ENCODE data around the gene NUP188. TPM values are rescaled to one million over a fixed set of nuclear protein-coding genes. Genes with fewer than 3 reads are reported as not detected.

NUP188 gene
- total RNA-seq, 3 donors from 2014 or later, result 32.3 to 49.5 (median 36.0) TPM

DNA sequence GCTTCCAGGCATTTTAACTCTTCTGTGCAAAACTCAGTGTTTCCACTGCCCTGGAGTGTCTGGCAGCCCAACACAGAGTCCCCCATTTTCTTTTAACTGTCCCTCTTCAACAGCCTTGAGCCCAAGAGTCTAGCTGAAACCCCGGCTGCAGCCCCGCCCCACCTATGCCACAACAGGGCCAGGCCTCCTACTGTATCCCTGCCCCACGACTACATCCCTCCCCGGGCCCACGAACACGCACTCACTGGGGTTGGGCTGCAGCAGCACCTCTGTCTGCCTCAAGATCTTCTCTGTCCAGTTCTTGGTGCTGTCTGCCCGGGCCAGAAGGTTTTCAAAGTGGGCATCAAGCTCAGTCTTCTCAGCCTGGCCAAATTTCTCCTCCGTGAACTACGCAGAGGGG lies 74.5 kb downstream of the NUP188 start:
- Histone ChIP-seq H3K27ac (peak overlapping the region; percentile 69 to 73), H3K9me3 (no peaks in the 10 kb centered on the region), H3K36me3 (no peaks in the 10 kb centered on the region), H3K4me3 (no peak overlapping the region), H3K4me1 (peaks cover 6 to 23% of the 10 kb centered on the region in 2 donors), H3K27me3 (no peaks in the 10 kb centered on the region)
- intact Hi-C loops (cut with DNase I; ENCODE audit: low total_unique reads), result no loop called here
- no peak for DNase-seq (ENCODE audit: low spot score in 2 of 2)
- no peak for TF ChIP-seq POLR2A (IDR thresholded peaks at IDR 0.05)
- TF ChIP-seq, protein P1, sequence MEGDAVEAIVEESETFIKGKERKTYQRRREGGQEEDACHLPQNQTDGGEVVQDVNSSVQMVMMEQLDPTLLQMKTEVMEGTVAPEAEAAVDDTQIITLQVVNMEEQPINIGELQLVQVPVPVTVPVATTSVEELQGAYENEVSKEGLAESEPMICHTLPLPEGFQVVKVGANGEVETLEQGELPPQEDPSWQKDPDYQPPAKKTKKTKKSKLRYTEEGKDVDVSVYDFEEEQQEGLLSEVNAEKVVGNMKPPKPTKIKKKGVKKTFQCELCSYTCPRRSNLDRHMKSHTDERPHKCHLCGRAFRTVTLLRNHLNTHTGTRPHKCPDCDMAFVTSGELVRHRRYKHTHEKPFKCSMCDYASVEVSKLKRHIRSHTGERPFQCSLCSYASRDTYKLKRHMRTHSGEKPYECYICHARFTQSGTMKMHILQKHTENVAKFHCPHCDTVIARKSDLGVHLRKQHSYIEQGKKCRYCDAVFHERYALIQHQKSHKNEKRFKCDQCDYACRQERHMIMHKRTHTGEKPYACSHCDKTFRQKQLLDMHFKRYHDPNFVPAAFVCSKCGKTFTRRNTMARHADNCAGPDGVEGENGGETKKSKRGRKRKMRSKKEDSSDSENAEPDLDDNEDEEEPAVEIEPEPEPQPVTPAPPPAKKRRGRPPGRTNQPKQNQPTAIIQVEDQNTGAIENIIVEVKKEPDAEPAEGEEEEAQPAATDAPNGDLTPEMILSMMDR (IDR thresholded peaks at IDR 0.05), result no peak
- no peak for TF ChIP-seq POLR2AphosphoS5 (IDR thresholded peaks at IDR 0.05)

DNA sequence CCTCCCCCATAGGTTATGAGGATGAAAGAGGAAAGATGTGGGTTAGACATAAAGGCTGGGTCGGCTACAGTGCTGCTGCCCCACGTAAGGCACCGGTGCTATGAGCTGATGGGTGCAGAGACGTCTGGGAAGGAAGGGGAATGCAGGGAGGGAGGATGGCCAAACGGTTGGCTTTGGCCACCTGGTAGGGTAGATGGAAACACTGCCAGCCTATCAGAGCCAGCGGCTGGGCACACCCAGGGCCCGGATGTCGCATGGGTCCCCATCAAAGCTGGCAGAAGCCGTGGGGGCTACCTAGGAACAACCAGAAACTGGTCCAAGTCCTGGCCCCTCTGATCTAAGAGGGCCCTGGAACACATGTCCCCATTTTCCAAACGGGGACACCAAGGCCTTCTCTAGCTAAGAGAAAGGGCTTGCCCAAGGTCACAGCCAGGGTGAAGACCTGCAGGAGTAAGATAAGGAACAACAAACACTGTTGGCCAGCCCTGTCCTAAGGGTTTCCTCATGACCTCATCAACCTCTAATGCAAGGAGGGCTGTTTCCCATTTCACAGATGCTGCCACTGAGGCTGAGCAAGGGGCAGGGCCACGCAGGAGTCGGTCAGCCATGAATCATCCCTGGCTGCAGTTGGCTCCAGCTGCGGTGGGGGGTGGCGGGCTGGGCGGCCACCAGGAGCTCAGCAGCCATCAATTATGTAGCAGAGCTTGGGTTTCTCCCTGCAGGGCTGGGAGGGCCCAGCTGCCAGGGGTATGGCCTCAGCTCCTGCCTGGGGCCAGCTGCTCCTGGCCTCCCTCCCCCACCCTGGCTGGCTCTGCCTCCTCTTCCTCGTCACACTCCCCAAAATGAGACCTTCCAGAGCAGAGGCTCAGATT lies 75.8 kb downstream of the NUP188 start:
- intact Hi-C loops (cut with DNase I; ENCODE audit: low total_unique reads), result no loop called here
- TF ChIP-seq POLR2AphosphoS5 (IDR thresholded peaks at IDR 0.05), result no peak
- no peak for TF ChIP-seq POLR2A (IDR thresholded peaks at IDR 0.05)
- TF ChIP-seq, protein P1 (IDR thresholded peaks at IDR 0.05), result no peak
- Histone ChIP-seq H3K9me3 (no peaks in the 10 kb centered on the region), H3K36me3 (no peaks in the 10 kb centered on the region), H3K4me3 (no peak overlapping the region), H3K27ac (peak overlapping the region; percentile 69 to 73), H3K27me3 (no peaks in the 10 kb centered on the region), H3K4me1 (peaks cover 10 to 23% of the 10 kb centered on the region in 2 donors)
- DNase-seq (ENCODE audit: low spot score in 2 of 2), result no peak

DNA sequence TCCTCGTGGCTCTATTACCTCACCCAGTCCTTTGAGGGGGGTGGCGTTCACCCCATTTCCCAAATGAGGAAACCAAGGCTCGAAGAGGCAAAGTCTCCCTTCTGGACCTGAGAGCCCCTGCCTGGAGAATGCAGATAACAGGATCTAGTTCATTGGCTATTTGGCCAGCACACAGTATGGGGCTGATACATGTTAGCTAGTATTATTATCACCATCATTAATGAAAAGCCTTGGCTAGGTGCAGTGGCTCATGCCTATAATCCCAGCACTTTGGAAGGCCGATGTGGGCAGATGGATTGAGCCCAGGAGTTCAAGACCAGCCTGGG lies 76.4 kb downstream of the NUP188 start:
- DNase-seq (ENCODE audit: low spot score in 2 of 2), result no peak
- intact Hi-C loops (cut with DNase I; ENCODE audit: low total_unique reads), result no loop called here
- peak overlapping the region; percentile 69 to 73 for H3K27ac ChIP-seq

DNA sequence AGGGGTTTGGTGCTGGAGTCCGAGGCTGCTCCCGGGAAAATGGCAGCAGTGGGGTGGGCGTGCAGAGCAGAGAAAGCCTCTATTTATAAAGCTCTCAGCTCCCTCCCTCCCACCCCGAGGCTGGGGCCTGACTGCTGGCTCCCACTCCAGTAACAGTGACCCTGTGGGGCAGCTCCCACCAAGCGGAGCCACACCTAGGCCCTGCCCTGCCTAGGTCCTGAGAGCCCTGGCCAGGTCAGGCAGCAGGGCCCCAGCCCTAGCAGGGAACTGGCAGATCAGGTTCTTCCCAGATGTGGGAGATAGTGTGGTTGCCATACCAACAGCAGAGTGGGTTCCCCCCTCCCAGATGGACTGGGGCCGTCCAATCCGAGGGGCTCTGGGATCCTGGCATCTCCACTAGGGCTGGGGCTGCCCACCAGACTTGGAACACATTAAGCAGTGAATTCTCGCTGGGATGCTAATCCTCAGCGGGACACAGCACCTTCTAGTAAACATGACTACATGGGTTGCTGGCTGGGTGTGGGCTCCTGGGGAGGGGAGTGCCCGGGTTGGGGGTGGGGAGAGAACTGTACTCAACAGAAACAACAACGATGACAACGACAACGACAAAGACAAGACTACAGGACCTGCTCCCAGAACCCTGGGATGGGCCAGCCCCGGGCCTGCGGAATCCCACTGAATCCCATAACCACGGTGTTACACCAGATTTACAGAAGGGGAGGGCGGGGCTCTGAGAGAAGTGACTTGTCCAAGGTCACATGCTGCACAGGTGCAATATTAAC lies 79.1 kb downstream of the NUP188 start:
- Histone ChIP-seq H3K4me1 (peaks cover 10 to 23% of the 10 kb centered on the region in 2 donors), H3K9me3 (no peaks in the 10 kb centered on the region), H3K27me3 (no peaks in the 10 kb centered on the region), H3K36me3 (no peaks in the 10 kb centered on the region), H3K4me3 (peak overlapping the region; percentile 81 to 93 (median 83)), H3K27ac (peak overlapping the region; percentile 87)
- TF ChIP-seq, protein P1 (IDR thresholded peaks at IDR 0.05), result no peak
- TF ChIP-seq POLR2A (IDR thresholded peaks at IDR 0.05) (no peak), POLR2AphosphoS5 (IDR thresholded peaks at IDR 0.05) (no peak)
- intact Hi-C loops (cut with DNase I; ENCODE audit: low total_unique reads), result no loop called here
- peak; percentile 67 to 72 for DNase-seq (ENCODE audit: low spot score in 2 of 2)

More for the DNA sequence above, 76.4 kb downstream of the NUP188 start:
- TF ChIP-seq, protein P1 (IDR thresholded peaks at IDR 0.05), result no peak
- no peaks in the 10 kb centered on the region for H3K27me3 ChIP-seq
- peaks cover 10 to 23% of the 10 kb centered on the region in 2 donors for H3K4me1 ChIP-seq
- no peaks in the 10 kb centered on the region for H3K36me3 ChIP-seq
- H3K9me3 ChIP-seq, result no peaks in the 10 kb centered on the region
- H3K4me3 ChIP-seq, result no peak overlapping the region

DNA sequence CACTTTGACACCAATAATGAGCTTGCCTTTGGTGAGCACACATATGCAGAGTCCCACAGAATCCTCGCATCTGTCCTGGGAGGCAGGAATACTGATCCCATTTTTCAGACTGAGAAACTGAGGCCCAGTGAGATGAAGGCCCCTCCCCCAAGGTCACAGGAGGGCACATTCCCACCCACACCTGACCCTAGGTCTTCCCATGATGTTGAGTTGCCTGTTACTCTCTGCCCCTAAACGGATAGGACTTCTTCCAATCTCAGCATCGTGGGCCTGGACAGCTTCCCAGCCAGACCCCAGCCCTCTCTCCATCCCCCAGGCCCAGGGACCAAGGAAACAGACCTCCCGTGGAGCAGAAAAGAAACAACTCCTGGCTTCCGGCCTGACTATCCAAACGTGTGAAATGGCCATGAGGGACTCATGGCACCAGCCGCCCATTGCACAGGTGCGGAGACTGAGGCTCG lies 79.8 kb downstream of the NUP188 start:
- Histone ChIP-seq H3K36me3 (no peaks in the 10 kb centered on the region), H3K27ac (peak overlapping the region; percentile 87), H3K27me3 (no peaks in the 10 kb centered on the region), H3K4me1 (peaks cover 10 to 23% of the 10 kb centered on the region in 2 donors), H3K4me3 (peak overlapping the region; percentile 81 to 93 (median 83)), H3K9me3 (no peaks in the 10 kb centered on the region)
- TF ChIP-seq POLR2A (IDR thresholded peaks at IDR 0.05) (no peak), POLR2AphosphoS5 (IDR thresholded peaks at IDR 0.05) (no peak)
- TF ChIP-seq, protein P1 (IDR thresholded peaks at IDR 0.05), result no peak
- DNase-seq (ENCODE audit: low spot score in 2 of 2), result no peak
- intact Hi-C loops (cut with DNase I; ENCODE audit: low total_unique reads), result no loop called here
